ENCODE data around the gene MBOAT7.
"Not testable (repeated sequence)": the region's sequence is repeated elsewhere in the genome, so short reads cannot be mapped to it uniquely, and the experiment has no call there.

MBOAT7 gene

GRCh38 chr19:54189145-54189734 lies at the start of gene MBOAT7:
Gene MBOAT7, minus strand, starts transcription at chr19:54189580. Its CDS starts 1,072 bp downstream, at chr19:54188508.
- no peak for DNase-seq

GRCh38 chr19:54233941-54234340 lies 44.6 kb upstream of the MBOAT7 start:
- no peak for DNase-seq

GRCh38 chr19:54231077-54231931 lies 41.9 kb upstream of the MBOAT7 start:
- DNase-seq, result peak; percentile 60

- no peak for DNase-seq
These were observed 40.7 kb upstream of the MBOAT7 start for GRCh38 chr19:54230031-54230430.

- DNase-seq, result no peak
These were observed 39.8 kb upstream of the MBOAT7 start for GRCh38 chr19:54229146-54229545.

- DNase-seq, result not testable (repeated sequence)
These were observed 35.2 kb upstream of the MBOAT7 start for GRCh38 chr19:54224619-54225018.

- not testable (repeated sequence) for DNase-seq
These were observed 34.5 kb upstream of the MBOAT7 start for GRCh38 chr19:54223937-54224281.

- DNase-seq, result not testable (repeated sequence)
These were observed 34.0 kb upstream of the MBOAT7 start for GRCh38 chr19:54223277-54223936.

- DNase-seq, result not testable (repeated sequence)
These were observed 33.3 kb upstream of the MBOAT7 start, which contains the start of gene LILRB3 for GRCh38 chr19:54222474-54223276. Gene LILRB3, minus strand, starts transcription at chr19:54223007. Its CDS starts 31 bp downstream, at chr19:54222976.

- DNase-seq, result not testable (repeated sequence)
These were observed 32.6 kb upstream of the MBOAT7 start for GRCh38 chr19:54221947-54222346.

- not testable (repeated sequence) for DNase-seq
These were observed 30.3 kb upstream of the MBOAT7 start for GRCh38 chr19:54219702-54220101.

- DNase-seq, result no peak
These were observed 29.7 kb upstream of the MBOAT7 start for GRCh38 chr19:54218960-54219661.

- DNase-seq, result no peak
These were observed 28.9 kb upstream of the MBOAT7 start for GRCh38 chr19:54218259-54218658.

- DNase-seq, result not testable (repeated sequence)
These were observed 28.3 kb upstream of the MBOAT7 start for GRCh38 chr19:54217517-54218247.

GRCh38 chr19:54216869-54217268 lies 27.5 kb upstream of the MBOAT7 start:
- DNase-seq, result no peak

GRCh38 chr19:54214734-54215133 lies 25.4 kb upstream of the MBOAT7 start:
- DNase-seq, result not testable (repeated sequence)

GRCh38 chr19:54214217-54214616 lies 24.8 kb upstream of the MBOAT7 start:
- not testable (repeated sequence) for DNase-seq

- DNase-seq, result no peak
These were observed 21.9 kb upstream of the MBOAT7 start for GRCh38 chr19:54211235-54211634.

GRCh38 chr19:54209811-54210494 lies 20.6 kb upstream of the MBOAT7 start:
- DNase-seq, result no peak

- no peak for DNase-seq
These were observed 19.9 kb upstream of the MBOAT7 start for GRCh38 chr19:54209058-54209810.
